ENCODE data around the gene S100A7A. TPM values are rescaled to one million over a fixed set of nuclear protein-coding genes. Genes with fewer than 3 reads are reported as not detected.
"Not testable (repeated sequence)": the region's sequence is repeated elsewhere in the genome, so short reads cannot be mapped to it uniquely, and the experiment has no call there.

S100A7A gene
- total and polyA plus RNA-seq, 2 of the 13 experiments (the other 11 are each of a cell fraction or from before 2014, with no cell fraction given), result not detected

GRCh38 chr1:153460551-153460950 lies 44.2 kb downstream of the S100A7A start, which contains the start of gene S100A7 (continued):
- TF ChIP-seq THAP9 (CRISPR knock-in tag; IDR thresholded peaks at IDR 0.05; ENCODE audit: borderline replicate concordance) (no peak), MIXL1 (CRISPR knock-in tag; IDR thresholded peaks at IDR 0.05) (no peak), U2AF2 (IDR thresholded peaks at IDR 0.05; ENCODE audit: low read depth, low read length) (no peak)

- POLR2A ChIA-PET; in situ Hi-C loops (cut with HindIII; ENCODE audit: extremely low pct_ligation_motif_present, low pct_unique_long_range_greater_than_20kb); DNase-seq (ENCODE audit: low spot score): not testable (repeated sequence)
Measured at GRCh38 chr1:153462741-153463140, 46.4 kb downstream of the S100A7A start.

More at GRCh38 chr1:153462741-153463140, 46.4 kb downstream of the S100A7A start:
- H3K4me3 ChIP-seq (replicated peaks in 1 of 3; ENCODE audit: insufficient read depth in 1 of 3, low read depth in 2 of 3, low read length in 3 of 3); H3K27ac ChIP-seq (ENCODE audit: extremely low read length, insufficient read depth, low read length); intact Hi-C loops (cut with micrococcal nuclease; ENCODE audit: unreplicated experiment); H3K9ac ChIP-seq (ENCODE audit: insufficient read depth, low read depth, low read length); ATAC-seq; H3K36me3 ChIP-seq (replicated peaks in 1 of 2; ENCODE audit: control insufficient read depth in 1 of 2, insufficient read depth in 2 of 2, low read length in 2 of 2); H3K9me3 ChIP-seq (ENCODE audit: low read length); H3K79me2 ChIP-seq (ENCODE audit: insufficient read depth, low read length); BruUV-seq (replicated peaks); CTCF ChIA-PET (ENCODE audit: low intra/inter-chr PET ratio, low total read pairs); H3K4me1 ChIP-seq (ENCODE audit: insufficient read depth, low read length); FAIRE-seq; H4K20me1 ChIP-seq (ENCODE audit: insufficient read depth, low read length); H3K4me2 ChIP-seq (ENCODE audit: low read depth, low read length); H2AFZ ChIP-seq (ENCODE audit: low read length): not testable (repeated sequence)
- peaks cover 3 to 11% of the 10 kb centered on the region in 2 experiments; a peak in 3 of 5 replicates for H3K27me3 ChIP-seq (ENCODE audit: control insufficient read depth in 1 of 2, insufficient read depth in 2 of 2, low read length in 2 of 2)
